Testis (tissue), 2 donors: ENCODE data around the gene SPATA25.

Experiments
- POLR2A ChIP-seq: fragments of 450-650 bp; IDR thresholded peaks from one replicate; pipeline ENCODE4 v1.6.1; 2017; ENCODE audit warnings: antibody characterized with exemption, mild to moderate bottlenecking, moderate library complexity
- TF ChIP-seq, protein P1 (sequence below), 3 experiments: fragments of 450-650 bp in 2 of 3; fragments of 200-600 bp in 1 of 3; sonication (generic) in 1 of 3; IDR thresholded peaks; one replicate each; pipeline ENCODE4 v1.5.1; 2016 to 2019; ENCODE audit warnings: antibody characterized with exemption in 3 of 3, mild to moderate bottlenecking in 2 of 3, moderate library complexity in 1 of 3

DNA sequence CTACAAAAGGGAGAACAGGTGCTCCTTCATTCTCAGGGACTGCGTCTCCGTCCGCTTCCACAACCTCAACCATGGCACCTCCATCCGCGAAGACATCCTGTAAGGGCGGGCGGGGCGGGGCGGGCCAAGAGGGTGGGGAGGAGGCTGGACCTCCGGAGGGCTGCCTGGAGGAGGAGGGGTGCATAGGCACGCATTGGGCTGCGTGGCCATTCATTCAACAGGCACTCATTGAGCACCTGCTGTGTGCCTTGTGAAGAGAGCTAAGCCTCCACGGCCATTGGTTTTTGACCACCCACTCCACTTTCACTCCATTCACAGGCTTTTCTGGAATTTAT lies 29.6 kb downstream of the SPATA25 start:
- TF ChIP-seq, protein P1, sequence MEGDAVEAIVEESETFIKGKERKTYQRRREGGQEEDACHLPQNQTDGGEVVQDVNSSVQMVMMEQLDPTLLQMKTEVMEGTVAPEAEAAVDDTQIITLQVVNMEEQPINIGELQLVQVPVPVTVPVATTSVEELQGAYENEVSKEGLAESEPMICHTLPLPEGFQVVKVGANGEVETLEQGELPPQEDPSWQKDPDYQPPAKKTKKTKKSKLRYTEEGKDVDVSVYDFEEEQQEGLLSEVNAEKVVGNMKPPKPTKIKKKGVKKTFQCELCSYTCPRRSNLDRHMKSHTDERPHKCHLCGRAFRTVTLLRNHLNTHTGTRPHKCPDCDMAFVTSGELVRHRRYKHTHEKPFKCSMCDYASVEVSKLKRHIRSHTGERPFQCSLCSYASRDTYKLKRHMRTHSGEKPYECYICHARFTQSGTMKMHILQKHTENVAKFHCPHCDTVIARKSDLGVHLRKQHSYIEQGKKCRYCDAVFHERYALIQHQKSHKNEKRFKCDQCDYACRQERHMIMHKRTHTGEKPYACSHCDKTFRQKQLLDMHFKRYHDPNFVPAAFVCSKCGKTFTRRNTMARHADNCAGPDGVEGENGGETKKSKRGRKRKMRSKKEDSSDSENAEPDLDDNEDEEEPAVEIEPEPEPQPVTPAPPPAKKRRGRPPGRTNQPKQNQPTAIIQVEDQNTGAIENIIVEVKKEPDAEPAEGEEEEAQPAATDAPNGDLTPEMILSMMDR (IDR thresholded peaks at IDR 0.05) = no peak
- no peak for TF ChIP-seq POLR2A
